ENCODE results near the gene AOC3. TPM values are rescaled to one million over a fixed set of nuclear protein-coding genes. Genes with fewer than 3 reads are reported as not detected.
A peak's percentile ranks its signal among the peaks of the same experiment; 100 is the strongest.

Gene AOC3, protein sequence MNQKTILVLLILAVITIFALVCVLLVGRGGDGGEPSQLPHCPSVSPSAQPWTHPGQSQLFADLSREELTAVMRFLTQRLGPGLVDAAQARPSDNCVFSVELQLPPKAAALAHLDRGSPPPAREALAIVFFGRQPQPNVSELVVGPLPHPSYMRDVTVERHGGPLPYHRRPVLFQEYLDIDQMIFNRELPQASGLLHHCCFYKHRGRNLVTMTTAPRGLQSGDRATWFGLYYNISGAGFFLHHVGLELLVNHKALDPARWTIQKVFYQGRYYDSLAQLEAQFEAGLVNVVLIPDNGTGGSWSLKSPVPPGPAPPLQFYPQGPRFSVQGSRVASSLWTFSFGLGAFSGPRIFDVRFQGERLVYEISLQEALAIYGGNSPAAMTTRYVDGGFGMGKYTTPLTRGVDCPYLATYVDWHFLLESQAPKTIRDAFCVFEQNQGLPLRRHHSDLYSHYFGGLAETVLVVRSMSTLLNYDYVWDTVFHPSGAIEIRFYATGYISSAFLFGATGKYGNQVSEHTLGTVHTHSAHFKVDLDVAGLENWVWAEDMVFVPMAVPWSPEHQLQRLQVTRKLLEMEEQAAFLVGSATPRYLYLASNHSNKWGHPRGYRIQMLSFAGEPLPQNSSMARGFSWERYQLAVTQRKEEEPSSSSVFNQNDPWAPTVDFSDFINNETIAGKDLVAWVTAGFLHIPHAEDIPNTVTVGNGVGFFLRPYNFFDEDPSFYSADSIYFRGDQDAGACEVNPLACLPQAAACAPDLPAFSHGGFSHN
- 100 to 1,000 TPM in 1 of 2 donors, 10 to 100 TPM in 1; 56.6 to 155 TPM for total RNA-seq
- polyA plus RNA-seq (ENCODE audit: insufficient read length in 6 of 6): 100 to 1,000 TPM; 149 to 186 (median 159) TPM
- long read RNA-seq, donor 1, full-length matches to known transcripts: 38 of 59 reads
- long read RNA-seq, donor 1, partial matches to known transcripts: 21 of 59 reads
- long read RNA-seq, donor 1, other reads (novel, unspliced or antisense): 0 of 59 reads
- long read RNA-seq, donor 2, full-length matches to known transcripts: 47 of 68 reads
- long read RNA-seq, donor 2, partial matches to known transcripts: 21 of 68 reads
- long read RNA-seq, donor 2, other reads (novel, unspliced or antisense): 0 of 68 reads
- long read RNA-seq, donor 3, full-length matches to known transcripts: 24 of 24 reads
- long read RNA-seq, donor 3, partial matches to known transcripts: 0 of 24 reads
- long read RNA-seq, donor 3, other reads (novel, unspliced or antisense): 0 of 24 reads
- long read RNA-seq, donor 4, full-length matches to known transcripts: 5 of 8 reads
- long read RNA-seq, donor 4, partial matches to known transcripts: 0 of 8 reads
- long read RNA-seq, donor 4, other reads (novel, unspliced or antisense): 3 of 8 reads
- long read RNA-seq, donor 5, full-length matches to known transcripts: 30 of 59 reads
- long read RNA-seq, donor 5, partial matches to known transcripts: 29 of 59 reads
- long read RNA-seq, donor 5, other reads (novel, unspliced or antisense): 0 of 59 reads
- long read RNA-seq, donor 6, full-length matches to known transcripts: 39 of 52 reads
- long read RNA-seq, donor 6, partial matches to known transcripts: 13 of 52 reads
- long read RNA-seq, donor 6, other reads (novel, unspliced or antisense): 0 of 52 reads
- long read RNA-seq, donor 7, full-length matches to known transcripts: 12 of 12 reads
- long read RNA-seq, donor 7, partial matches to known transcripts: 0 of 12 reads
- long read RNA-seq, donor 7, other reads (novel, unspliced or antisense): 0 of 12 reads
- long read RNA-seq, donor 8, full-length matches to known transcripts: 48 of 90 reads
- long read RNA-seq, donor 8, partial matches to known transcripts: 42 of 90 reads
- long read RNA-seq, donor 8, other reads (novel, unspliced or antisense): 0 of 90 reads
- long read RNA-seq, donor 9: 0 reads
- long read RNA-seq, donor 10, full-length matches to known transcripts: 1 of 2 reads
- long read RNA-seq, donor 10, partial matches to known transcripts: 0 of 2 reads
- long read RNA-seq, donor 10, other reads (novel, unspliced or antisense): 1 of 2 reads
- long read RNA-seq, donor 11: 0 reads
- long read RNA-seq, donor 12, full-length matches to known transcripts: 43 of 54 reads
- long read RNA-seq, donor 12, partial matches to known transcripts: 11 of 54 reads
- long read RNA-seq, donor 12, other reads (novel, unspliced or antisense): 0 of 54 reads

DNA sequence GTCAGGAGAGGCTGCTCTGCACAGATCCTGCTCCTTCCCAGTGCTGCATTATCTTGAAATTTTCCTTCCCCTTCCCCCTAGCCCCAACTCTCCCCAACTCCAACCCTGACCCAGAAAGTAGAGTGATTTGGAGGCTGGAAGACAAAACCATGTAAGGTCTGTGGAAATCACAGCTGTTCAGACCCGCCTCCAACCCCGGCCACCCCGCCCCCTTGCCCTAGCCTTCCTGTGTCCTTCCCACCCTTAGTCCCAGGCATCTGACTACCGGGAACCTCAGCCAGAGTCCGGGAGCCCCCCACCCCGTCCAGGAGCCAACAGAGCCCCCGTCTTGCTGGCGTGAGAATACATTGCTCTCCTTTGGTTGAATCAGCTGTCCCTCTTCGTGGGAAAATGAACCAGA, at the start of gene AOC3:
Gene AOC3, plus strand, starts transcription at position 246 of the 400 bp plus-strand sequence. Its CDS starts 145 bp downstream, at position 391.
- DNase-seq (peak in 1 of 4 donors; percentile 78), ATAC-seq (peak; percentile 30)
- Histone ChIP-seq H3K4me1 (peaks cover 0 to 36% of the 10 kb centered on the region in 2 donors), H3K4me3 (peak within 1 kb of the TSS; percentile 9 to 37), H3K36me3 (peaks cover 0 to under 1% of the 10 kb centered on the region in 2 donors), H3K27ac (no peak within 1 kb of the TSS), H3K9me3 (no peaks in the 10 kb centered on the region), H3K27me3 (no peaks in the 10 kb centered on the region)
- intact Hi-C loops (cut with DNase I): no loop called here
- TF ChIP-seq, protein P1, sequence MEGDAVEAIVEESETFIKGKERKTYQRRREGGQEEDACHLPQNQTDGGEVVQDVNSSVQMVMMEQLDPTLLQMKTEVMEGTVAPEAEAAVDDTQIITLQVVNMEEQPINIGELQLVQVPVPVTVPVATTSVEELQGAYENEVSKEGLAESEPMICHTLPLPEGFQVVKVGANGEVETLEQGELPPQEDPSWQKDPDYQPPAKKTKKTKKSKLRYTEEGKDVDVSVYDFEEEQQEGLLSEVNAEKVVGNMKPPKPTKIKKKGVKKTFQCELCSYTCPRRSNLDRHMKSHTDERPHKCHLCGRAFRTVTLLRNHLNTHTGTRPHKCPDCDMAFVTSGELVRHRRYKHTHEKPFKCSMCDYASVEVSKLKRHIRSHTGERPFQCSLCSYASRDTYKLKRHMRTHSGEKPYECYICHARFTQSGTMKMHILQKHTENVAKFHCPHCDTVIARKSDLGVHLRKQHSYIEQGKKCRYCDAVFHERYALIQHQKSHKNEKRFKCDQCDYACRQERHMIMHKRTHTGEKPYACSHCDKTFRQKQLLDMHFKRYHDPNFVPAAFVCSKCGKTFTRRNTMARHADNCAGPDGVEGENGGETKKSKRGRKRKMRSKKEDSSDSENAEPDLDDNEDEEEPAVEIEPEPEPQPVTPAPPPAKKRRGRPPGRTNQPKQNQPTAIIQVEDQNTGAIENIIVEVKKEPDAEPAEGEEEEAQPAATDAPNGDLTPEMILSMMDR (IDR thresholded peaks at IDR 0.05): no peak

DNA sequence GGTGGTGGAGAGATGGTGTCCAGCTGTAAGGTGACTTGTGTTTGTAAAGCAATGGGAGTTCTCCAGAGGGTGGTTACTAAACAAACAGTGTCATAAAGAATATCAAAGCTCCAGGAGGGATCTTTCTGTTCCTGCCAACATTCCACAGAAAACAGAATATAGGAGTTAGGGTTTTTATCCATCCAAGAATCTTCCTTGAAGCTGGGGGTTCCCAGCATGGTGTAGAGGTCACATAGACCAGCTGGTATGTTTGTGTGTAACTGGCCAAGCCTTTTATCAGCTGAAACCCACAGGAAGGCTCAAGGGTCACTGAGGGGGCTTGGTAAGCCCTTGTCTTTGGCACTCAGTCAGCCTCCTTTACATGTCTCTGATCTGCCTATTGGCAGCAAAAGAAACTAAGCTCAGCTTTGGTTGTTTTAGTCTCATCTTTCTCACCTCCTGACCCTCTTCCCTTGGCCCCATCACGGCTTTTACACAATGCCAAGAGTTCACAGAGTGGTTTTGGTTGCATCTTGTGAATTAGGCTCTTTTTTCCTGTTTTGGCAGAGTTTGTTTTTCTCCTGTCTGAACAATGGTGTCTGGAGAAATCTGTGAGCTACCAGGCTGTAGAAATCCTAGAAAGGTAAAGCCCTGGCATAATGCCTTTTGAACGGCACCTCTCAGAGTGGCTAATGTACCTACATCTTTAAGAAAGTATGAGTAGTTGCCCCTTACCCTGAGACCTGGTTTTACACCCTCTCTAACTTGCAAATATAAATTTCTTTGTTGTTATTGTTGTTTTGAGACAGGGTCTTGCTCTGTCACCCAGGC, 47.7 kb upstream of the AOC3 start:
- Histone ChIP-seq H3K4me3 (no peak overlapping the region), H3K27ac (no peak overlapping the region), H3K4me1 (peaks cover 0 to 6% of the 10 kb centered on the region in 2 donors), H3K27me3 (no peaks in the 10 kb centered on the region), H3K36me3 (no peaks in the 10 kb centered on the region), H3K9me3 (no peaks in the 10 kb centered on the region)
- ATAC-seq (no peak), DNase-seq (no peak)
- intact Hi-C loops (cut with DNase I): no loop called here
- TF ChIP-seq, protein P1 (IDR thresholded peaks at IDR 0.05): no peak

DNA sequence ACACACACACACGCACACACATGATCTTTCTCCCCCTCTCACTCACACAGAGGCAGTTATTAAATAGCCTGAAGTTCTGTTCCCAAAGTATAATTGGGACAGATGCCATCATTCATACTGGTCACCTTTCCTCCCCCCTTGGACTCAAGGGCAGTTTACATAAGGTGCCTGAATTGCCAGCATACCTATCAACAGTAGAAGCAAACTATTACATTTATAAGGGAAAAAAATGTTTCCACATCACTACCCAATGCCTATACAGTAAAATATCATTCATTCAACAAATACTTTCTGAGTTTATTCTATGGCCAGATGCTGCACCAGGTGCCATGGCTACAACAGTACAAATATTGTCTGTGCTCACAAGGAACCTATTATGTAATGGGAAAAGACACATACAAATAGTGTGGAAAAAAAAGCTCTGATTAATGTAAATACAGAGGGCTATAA, 46.1 kb upstream of the AOC3 start:
- TF ChIP-seq, protein P1 (IDR thresholded peaks at IDR 0.05): no peak
- DNase-seq: peak in 1 of 4 donors; percentile 63
- Histone ChIP-seq H3K9me3 (no peaks in the 10 kb centered on the region), H3K27ac (no peak overlapping the region), H3K4me3 (no peak overlapping the region), H3K27me3 (no peaks in the 10 kb centered on the region), H3K4me1 (no peaks in the 10 kb centered on the region), H3K36me3 (peaks cover 0 to 16% of the 10 kb centered on the region in 2 donors)
- intact Hi-C loops (cut with DNase I): no loop called here
- ATAC-seq: peak; percentile 75

Measured in left lung (tissue), 14 donors.